HG03196 (cell line): Measurements from ENCODE around the gene LAMB1.
"Not testable (repeated sequence)": the region's sequence is repeated elsewhere in the genome, so short reads cannot be mapped to it uniquely, and the experiment has no call there.

Experiments used
- ATAC-seq: cut with Tn5 transposase; IDR thresholded peaks from one replicate; pipeline ENCODE4 v1.9.1; 2021; ENCODE audit not compliant: unreplicated experiment

LAMB1 gene

DNA sequence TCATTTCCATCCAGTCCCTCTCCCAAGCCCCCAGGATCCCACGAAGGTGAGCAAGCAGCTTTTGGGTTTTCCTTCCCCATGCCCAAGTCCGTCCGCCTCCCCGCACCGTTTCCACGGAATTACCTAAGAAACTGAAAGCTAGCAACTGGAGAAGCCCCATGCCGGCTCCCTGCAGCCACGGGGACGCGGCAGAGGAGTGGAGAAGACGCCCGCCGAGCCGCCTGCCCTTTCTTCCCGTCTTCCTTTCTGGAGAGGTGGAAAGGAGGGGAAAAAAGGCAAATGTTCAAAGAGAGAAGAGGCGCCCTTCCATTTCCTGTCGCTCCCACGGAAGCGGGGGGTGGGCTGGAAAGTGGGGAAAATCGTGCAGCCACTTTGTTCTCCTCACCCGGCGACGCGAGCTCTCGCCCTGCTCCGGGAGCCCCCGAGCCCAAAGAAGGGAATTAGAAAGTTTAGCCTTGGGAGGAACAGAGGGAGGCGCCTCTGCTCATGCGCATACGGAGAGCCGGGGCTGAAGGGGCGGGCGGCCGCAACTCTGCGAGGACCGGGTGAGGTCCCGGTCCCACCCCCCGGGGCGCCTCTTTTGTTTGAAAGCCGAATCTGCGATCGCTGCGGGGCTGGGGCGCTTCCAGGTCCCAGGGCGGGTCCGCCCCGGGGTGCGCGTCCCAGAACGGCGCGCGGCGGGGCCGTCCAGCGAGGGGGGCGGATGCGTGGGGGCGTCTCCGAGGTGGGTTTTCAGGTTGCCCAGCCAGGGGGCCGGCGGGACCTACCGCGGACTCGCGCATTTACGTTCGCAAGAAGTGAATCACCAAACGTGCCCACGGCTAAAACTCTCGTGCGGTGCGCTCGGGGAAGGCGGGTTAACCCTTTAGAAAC lies at the start of gene LAMB1:
TSS of gene LAMB1 (minus strand) at position 436 of the 873 bp plus-strand sequence. CDS start at position 160, 276 bp downstream.
- ATAC-seq = no peak

DNA sequence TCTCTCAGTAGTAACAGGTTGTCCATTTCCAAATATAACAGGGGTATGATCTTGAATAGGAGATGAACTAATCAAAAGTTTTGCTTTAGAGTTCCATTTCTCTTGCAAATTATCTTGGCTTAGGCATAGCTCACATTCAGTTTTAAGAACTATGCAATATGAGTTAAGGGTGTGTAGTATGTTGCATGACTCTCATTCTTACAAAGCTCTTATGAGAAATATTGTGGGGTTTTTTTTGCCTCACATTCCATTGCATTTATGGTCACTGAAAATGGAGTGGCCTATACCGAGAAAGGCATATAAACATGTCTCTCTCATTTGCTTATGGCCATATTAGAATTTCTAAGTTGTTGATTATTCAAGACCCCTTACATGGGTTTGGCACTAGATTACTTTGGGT lies 48.5 kb upstream of the LAMB1 start:
- no peak for ATAC-seq

DNA sequence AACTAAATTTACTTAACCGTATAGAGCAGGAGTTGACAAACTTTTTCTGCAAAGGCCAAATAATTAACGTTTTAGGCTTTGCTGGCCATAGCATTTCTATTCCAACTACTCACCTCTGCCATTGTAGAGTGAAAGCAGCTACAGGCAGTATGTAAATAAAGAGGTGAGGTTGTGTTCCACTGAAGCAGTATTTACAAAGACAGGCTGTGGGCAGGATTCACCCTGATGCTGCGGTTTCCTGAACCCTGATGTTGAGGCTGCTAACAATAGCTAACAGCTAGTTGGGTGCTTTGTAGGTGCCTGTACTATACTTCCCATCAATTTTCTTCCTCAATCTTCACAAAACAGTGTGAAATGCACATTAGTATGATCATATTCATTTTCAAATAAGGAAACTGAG lies 47.0 kb upstream of the LAMB1 start:
- ATAC-seq = no peak

DNA sequence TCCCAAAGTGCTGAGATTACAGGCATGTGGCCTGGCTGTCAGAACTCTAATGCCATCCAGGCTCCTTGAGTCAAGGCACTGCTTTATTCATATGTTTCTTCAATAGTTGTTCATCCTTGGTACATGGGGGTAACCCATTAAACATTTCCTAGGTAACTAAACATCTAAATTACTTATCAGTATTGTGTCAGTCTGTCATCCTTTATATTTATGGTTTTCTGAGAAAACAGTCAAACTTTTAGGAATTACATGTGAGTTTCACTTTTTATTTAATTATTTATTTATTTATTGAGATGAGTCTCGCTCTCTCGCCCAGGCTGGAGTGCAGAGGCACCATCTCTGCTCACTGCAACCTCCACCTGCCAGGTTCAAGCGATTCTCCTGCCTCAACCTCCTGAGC lies 45.5 kb upstream of the LAMB1 start:
- ATAC-seq = no peak

DNA sequence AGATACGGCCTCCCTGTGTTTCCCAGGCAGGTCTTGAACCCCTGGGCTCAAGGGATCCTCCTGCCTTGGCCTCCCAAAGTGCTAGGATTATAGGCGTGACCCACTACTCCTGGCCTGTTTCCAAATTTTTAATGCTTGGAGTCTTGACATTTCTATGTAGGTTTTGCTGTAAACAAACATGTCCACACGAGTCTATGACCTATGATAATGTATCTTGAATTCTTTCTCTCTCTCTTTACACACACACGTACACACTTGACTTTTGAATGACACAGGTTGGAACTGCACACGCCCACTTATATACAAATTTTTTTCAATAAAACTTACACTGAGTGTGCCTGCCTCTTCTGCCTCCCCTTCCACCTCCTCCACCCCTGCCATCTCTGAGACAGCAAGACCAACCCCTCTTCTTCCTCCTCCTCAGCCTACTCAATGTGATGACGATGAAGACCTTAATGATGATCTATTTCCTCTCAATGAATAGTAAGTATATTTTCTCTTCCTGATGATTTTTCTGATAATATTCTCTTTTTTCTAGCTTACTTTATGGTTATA lies 44.1 kb upstream of the LAMB1 start:
- ATAC-seq = no peak

DNA sequence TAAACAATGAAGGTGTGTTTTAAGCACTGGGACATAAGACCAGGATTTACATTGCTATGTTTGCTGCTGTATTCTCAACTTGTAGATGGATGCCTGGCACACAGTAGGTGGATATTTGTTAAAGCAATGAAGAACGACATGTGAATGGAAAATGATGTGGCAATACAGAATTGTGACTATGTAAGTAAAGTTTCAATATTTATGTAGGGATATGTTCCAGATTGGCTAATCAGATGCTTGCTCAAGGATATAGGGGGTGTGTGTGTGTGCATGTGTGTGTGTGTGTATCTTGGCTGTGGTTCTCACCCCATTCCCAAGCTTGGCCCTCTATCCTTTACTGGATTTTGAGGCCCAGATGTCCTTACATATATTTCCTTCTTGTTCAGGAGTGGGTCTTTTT lies 42.7 kb upstream of the LAMB1 start:
- ATAC-seq = no peak

DNA sequence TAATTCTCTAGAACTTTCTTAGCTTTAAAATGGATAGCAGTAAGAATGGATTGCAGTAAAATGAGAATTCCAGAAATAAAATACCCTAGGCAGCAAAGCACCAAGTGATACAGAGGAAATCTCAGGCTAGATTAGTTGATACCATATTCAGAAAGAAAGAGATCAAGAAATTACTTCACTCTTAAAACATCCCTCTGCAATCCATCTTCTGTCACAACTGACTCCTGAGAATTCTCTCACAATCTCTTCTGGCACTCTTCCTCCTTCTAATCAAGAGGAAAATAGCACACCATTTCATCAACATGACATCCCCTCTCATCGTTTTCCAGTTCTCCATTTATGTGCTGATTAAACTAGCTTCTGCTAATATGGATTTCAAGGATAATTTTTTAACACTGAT lies 42.2 kb upstream of the LAMB1 start:
- ATAC-seq = no peak

DNA sequence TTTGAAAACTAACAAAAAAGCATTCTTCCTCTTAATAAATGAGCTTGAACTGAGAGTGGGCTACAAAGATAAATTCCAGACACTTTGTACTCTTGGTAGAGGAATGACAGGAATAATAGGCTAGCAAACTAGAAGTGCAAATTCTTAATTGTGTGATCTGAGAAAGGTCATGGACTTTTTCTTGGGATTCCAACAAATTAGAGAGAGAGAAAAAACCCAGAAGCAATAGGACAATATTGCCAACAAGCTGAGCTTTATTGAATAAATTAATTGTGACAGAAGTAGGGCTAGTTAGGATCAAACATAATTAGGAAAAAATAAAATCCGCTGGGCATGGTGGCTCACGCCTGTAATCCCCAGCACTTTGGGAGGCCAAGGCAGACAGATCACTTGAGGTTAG lies 41.4 kb upstream of the LAMB1 start:
- no peak for ATAC-seq

DNA sequence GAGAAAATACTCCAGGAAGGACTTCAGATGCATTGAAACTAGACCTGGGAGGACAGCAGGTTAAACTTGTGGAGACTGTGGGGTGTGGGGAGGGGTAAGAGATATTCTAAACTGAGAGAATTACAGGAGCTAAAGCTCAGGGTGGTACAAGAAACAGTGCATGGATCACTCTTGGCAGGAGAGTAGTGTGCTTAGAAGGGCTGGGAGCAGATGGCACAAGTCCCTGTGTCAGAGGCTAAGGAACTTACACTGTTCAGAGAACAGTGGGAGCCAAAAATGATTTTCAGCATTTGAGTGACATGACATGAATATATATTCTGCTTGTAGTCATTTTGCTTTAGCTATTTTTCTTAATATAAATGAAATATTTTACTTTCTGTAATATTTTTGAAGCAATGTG lies 36.0 kb upstream of the LAMB1 start:
- ATAC-seq = no peak

DNA sequence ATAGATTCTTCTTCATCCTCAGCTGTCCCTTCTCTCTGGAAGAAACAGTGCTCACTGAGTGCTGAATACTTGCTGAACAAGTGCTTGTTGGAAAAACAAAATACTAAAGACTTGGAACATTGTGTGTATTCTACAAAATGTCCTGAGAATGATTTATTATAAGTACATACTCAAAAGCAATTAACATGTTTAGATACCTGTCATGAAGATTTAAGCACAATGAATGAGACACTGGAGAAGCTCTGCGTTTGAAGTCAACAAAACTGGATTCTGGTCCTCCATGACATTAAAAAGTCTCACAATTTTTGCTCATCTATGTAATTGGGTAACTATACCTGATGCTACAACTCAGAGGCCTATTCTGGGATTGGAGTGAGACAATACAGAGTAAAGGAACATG lies 34.8 kb upstream of the LAMB1 start:
- no peak for ATAC-seq

DNA sequence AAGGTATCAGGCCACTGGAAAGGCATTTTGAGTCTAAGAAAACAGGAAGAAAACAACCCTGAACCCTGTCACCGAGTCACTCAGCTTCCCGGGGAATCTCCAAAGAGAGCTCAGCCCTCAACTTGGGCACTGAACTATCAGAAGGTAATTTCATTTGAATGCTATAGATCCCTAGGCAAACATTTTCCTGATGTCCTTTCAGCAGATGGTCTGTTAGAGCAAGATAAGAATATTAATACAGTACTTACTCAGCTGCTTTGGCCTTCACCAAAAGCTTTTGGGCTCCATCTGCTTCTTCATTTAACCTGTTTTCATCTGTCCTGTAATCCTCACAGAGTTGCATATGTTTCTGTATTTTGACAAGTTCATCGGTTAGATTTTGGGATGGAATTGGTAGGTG lies 34.2 kb upstream of the LAMB1 start:
- no peak for ATAC-seq

DNA sequence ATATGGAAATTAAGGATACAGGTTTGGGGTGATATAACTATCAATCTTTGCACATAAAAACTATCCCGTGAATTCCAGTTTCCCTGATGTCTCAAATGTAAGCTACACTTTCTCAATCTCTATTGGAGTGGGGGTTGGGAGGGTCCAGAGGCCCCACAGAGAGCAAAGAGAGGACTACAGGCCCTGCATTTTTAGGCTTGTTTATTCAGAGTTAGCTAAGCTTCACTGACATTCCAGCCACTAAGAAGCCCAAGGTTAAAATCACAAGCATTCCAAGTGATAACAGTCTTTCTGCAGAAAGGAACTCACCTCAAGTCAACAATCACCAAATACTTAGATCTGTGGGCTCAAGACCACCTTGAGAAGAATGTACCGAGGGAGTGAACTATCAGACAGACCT lies 31.6 kb upstream of the LAMB1 start:
- no peak for ATAC-seq

DNA sequence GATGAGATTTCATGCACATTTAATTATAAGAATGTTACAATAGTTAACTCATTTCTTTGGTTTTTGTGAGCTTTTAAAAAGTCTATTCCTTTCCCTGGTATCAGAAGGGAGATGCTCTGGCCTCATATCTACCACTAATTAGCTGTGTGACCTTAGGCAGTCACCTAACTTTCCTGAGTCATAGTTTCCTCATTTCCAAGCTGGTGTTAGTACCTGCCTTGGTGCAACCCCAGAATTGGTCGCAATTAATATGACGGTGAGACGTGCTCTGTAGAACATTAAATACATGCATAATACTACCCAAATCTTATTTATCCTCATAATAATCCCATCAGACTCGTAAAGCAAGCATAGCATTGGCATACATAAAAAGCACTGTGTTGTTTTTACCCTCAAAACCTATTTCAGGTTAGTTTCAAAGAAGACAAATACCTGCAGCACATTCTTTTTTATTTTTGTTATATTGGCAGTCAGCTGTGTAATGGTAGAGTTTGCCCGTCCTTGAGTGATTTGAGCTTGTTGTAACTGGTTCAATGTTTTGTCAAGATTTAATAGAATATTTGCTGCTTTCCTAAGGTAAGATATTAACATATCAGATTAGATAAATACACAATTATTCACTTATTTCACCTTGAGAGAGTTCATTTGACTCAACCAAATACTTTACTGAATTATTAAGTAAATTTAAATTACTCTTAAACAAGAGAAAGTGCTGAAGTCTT lies 31.0 kb upstream of the LAMB1 start:
- ATAC-seq = no peak

DNA sequence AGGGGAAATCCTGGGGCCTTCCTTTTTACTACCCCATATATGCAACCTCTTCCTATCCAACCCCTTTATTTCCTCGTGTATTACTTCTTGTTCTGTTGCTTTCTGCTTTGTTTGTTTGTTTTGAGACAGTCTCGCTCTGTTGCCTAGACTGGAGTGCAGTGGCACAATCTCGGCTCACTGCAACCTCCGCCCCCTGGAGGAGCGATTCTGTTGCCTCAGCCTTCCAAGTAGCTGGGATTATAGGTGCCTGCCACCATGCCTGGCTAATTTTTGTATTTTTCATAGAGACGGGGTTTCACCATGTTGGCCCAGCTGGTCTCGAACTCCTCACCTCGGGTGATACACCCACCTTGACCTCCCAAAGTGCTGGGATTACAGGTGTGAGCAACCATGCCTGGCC lies 30.3 kb upstream of the LAMB1 start:
- not testable (repeated sequence) for ATAC-seq

DNA sequence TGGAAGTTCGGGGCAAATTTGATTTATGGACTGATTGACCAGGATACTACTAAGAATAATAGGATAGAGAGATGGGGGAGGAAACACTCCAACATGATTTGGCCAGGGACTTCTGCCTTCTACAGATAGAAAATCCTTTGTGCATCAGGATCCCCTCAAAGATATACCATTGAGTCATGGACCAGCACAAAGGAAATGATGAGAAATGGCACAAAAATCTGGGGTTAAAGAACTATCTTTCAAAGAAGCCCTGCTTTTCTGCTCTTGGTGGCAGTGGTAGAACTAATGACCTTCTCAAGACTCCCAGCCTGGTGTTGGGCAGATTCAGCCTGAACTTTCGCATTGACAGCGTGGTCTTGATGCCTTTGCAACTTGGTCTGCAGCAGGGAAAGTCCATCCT lies 27.6 kb upstream of the LAMB1 start:
- ATAC-seq = no peak

DNA sequence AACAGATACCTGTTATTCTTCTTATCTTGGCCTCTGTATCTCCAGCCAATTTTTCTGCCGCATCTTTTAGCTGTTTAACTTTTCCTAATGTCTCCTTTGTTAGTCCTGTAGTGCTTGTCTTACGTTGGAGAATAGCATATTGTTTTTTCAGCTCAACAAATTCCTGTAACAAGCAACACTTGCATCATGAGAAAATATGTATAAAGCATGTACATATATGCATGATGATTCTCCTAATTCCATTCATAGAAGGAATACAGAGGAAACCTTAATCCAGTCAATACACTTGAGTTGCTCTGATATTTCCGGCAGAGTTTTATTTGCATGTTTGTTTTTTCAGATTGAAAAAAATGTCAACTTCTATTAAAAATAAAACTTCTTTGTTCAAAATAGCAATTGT lies 26.1 kb upstream of the LAMB1 start:
- no peak for ATAC-seq

DNA sequence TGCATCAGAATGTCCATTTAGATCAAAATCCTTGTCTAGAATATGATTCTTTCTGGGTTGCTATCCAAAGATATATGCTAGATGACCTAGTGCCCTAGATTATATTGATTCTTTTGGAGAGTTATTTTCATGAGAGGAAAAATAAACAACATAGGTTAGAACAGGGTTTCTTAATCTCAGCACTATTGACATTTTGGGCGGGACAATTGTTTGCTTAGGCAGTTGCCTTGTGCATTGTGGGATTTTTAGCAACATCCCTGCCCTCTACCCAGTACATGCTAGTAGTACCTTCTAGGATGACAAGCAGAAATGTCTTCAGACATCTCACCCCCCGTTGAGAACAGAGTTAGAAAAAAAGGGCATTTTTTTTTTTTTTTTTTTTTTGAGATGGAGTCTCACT lies 25.1 kb upstream of the LAMB1 start:
- ATAC-seq = no peak

DNA sequence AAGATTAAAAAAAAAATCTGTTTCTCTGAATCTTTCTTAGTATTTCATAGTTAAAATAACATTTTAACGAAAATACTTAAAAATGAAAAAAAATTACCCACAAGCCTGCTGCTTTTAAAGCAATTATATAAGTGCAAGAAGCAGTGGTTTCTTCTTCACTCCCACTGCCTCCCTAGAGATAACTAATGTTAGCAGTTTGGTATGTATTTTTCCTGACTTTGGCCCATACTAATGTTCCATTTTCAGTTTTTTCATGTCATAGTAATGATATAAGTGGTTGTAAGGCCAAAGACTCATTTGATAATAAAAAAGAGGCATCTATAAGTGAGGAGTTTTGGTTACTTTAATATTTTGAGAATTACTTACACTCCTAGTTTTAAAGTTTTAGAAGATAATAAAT lies 24.3 kb upstream of the LAMB1 start:
- no peak for ATAC-seq

DNA sequence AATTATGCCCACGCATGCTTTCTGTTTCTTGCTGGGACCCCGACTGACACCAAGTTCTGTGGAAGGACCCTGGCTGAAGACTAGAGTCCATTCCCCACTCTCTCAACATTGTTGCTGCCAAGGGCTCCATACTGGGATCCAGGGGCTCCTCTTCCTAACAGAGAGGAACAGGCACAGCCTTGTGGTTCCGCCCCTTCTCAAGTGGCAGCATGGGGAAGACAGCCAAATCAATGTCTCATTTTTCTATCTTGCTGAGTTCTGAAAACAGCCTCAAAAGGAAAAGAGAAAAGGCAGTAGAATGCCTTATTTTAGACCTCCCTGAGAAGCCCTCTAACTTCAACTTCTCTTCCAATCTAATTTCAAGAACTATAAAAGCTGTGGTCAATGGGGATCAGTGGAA lies 23.7 kb upstream of the LAMB1 start:
- no peak for ATAC-seq

DNA sequence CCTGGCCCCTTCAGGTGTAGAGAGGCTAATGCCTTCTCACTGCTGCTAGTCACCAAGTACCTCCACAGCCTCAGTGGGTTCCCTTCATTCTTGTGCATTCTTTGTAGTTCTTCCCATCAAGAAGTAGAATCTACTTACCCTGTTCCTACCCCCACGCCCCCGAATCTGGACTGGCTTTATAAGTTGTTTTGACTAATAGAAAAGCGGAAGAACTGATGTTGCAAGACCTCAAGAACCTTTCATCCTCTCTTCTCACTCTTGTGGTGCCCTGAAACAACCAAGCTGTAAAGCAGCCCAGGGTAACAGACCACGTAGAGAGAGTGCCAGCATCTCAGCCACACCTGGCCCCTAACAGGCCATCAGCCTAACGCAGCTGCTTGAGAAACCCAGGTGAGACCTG lies 23.2 kb upstream of the LAMB1 start:
- no peak for ATAC-seq

DNA sequence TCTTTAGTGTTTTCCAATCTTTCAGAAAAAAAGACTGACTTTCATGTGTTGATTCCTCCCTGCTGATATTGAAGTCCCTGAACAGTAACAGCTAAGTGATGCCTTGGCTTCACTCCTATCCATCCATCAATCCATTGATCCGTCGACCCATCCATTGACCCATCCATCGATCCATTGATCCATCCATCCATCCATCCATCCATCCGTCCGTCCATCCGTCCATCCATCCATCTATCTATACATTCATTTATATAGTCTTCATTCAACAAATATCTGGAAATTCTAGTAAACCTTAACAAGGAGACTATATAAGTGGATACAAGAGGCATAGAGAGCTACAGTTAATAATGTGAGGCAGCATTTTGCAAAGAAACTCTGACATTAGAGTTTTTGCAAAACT lies 21.6 kb upstream of the LAMB1 start:
- no peak for ATAC-seq

DNA sequence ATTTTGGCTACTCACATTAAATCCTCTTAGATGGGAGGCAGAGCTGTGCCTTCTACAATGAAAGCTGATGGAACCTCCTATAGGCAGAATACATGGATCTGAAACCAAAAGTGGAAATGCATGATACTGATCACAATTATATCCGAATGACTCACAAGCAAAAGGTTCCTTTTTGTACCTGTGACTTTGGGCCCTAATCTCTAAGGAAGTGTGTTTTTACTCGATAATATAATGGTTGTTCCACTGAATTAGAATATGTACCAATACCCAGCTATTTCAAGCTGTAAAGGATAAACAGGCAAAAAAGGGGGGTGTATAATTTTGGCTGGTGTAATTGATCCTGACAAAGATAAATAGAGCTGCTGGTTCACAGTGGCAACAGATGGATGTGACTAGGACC lies 17.6 kb upstream of the LAMB1 start:
- ATAC-seq = no peak
